ENCODE data around the gene JAG1.

Gene JAG1

GRCh38 chr20:10699489-10699888 is 25.7 kb upstream of the JAG1 start:
- no peak for DNase-seq (ENCODE audit: low spot score)

- no peak for DNase-seq (ENCODE audit: low spot score)
Measured at GRCh38 chr20:10696650-10697049, 22.9 kb upstream of the JAG1 start.

GRCh38 chr20:10689385-10689784 is 15.6 kb upstream of the JAG1 start:
- DNase-seq (ENCODE audit: low spot score) = no peak

GRCh38 chr20:10687895-10688294 is 14.1 kb upstream of the JAG1 start:
- DNase-seq (ENCODE audit: low spot score) = no peak

GRCh38 chr20:10686356-10687133 is 12.7 kb upstream of the JAG1 start:
- no peak for DNase-seq (ENCODE audit: low spot score)

- no peak for DNase-seq (ENCODE audit: low spot score)
Measured at GRCh38 chr20:10683537-10683936, 9.7 kb upstream of the JAG1 start.

GRCh38 chr20:10682939-10683338 is 9.1 kb upstream of the JAG1 start:
- no peak for DNase-seq (ENCODE audit: low spot score)

- DNase-seq (ENCODE audit: low spot score) = no peak
Measured at GRCh38 chr20:10681494-10681893, 7.7 kb upstream of the JAG1 start.

GRCh38 chr20:10680571-10680970 is 6.8 kb upstream of the JAG1 start:
- DNase-seq (ENCODE audit: low spot score) = no peak

- DNase-seq (ENCODE audit: low spot score) = no peak
Measured at GRCh38 chr20:10679269-10679668, 5.5 kb upstream of the JAG1 start.

GRCh38 chr20:10676518-10676917 is 2.7 kb upstream of the JAG1 start:
- DNase-seq (ENCODE audit: low spot score) = no peak

- DNase-seq (ENCODE audit: low spot score) = no peak
Measured at GRCh38 chr20:10675450-10675848, 1.6 kb upstream of the JAG1 start.

GRCh38 chr20:10674684-10675449 is 1.1 kb upstream of the JAG1 start:
- DNase-seq (ENCODE audit: low spot score) = peak; percentile 98

- peak; percentile 41 for DNase-seq (ENCODE audit: low spot score)
Measured at GRCh38 chr20:10673176-10673841, 490 bp downstream of the JAG1 start.

GRCh38 chr20:10672624-10673127 is 1.1 kb downstream of the JAG1 start:
- no peak for DNase-seq (ENCODE audit: low spot score)

- peak; percentile 58 for DNase-seq (ENCODE audit: low spot score)
Measured at GRCh38 chr20:10671919-10672623, 1.7 kb downstream of the JAG1 start.

- peak; percentile 69 for DNase-seq (ENCODE audit: low spot score)
Measured at GRCh38 chr20:10671221-10671918, 2.4 kb downstream of the JAG1 start.

- peak; percentile 52 for DNase-seq (ENCODE audit: low spot score)
Measured at GRCh38 chr20:10670501-10671220, 3.1 kb downstream of the JAG1 start.

- DNase-seq (ENCODE audit: low spot score) = no peak
Measured at GRCh38 chr20:10669843-10670446, 3.9 kb downstream of the JAG1 start.

GRCh38 chr20:10668677-10669368 is 5.0 kb downstream of the JAG1 start:
- no peak for DNase-seq (ENCODE audit: low spot score)
